ENCODE data around the gene DXO. TPM values are rescaled to one million over a fixed set of nuclear protein-coding genes. Genes with fewer than 3 reads are reported as not detected.

The DXO gene
- total and polyA plus RNA-seq, 8 donors, result 16.2 to 28.3 (median 25.0) TPM

- no peak overlapping the region for H3K4me3 ChIP-seq
- peaks cover 0 to 66% of the 10 kb centered on the region in 2 donors for H3K36me3 ChIP-seq
- H3K27me3 ChIP-seq, result no peaks in the 10 kb centered on the region
- peaks cover 10 to 24% of the 10 kb centered on the region in 2 donors for H3K4me1 ChIP-seq
- H3K27ac ChIP-seq, result no peak overlapping the region
- no peaks in the 10 kb centered on the region for H3K9me3 ChIP-seq
- DNase-seq, result no peak
- no peak for TF ChIP-seq CTCF (IDR thresholded peaks at IDR 0.05)
- intact Hi-C loops (cut with DNase I), result no loop called here
- no peak for ATAC-seq
These were observed 23.6 kb downstream of the DXO start for GRCh38 chr6:31948306-31948705.

- intact Hi-C loops (cut with DNase I), result no loop called here
- Histone ChIP-seq H3K27ac (no peak overlapping the region), H3K4me1 (peaks cover 10 to 24% of the 10 kb centered on the region in 2 donors), H3K27me3 (no peaks in the 10 kb centered on the region), H3K9me3 (no peaks in the 10 kb centered on the region), H3K4me3 (no peak overlapping the region), H3K36me3 (peaks cover 0 to 66% of the 10 kb centered on the region in 2 donors)
- DNase-seq (no peak), ATAC-seq (no peak)
- TF ChIP-seq CTCF (IDR thresholded peaks at IDR 0.05), result no peak
These were observed 24.1 kb downstream of the DXO start for GRCh38 chr6:31947864-31948263.

- Histone ChIP-seq H3K4me3 (peak overlapping the region in 1 of 2 donors; percentile 30), H3K27ac (no peak overlapping the region), H3K9me3 (no peaks in the 10 kb centered on the region), H3K36me3 (peaks cover 0 to 64% of the 10 kb centered on the region in 2 donors), H3K27me3 (no peaks in the 10 kb centered on the region), H3K4me1 (peaks cover 10 to 24% of the 10 kb centered on the region in 2 donors)
- ATAC-seq (no peak), DNase-seq (no peak)
- intact Hi-C loops (cut with DNase I), result no loop called here
- no peak for TF ChIP-seq CTCF (IDR thresholded peaks at IDR 0.05)
These were observed 24.8 kb downstream of the DXO start for GRCh38 chr6:31947070-31947675.

GRCh38 chr6:31946370-31946885 is 25.5 kb downstream of the DXO start:
- no peak for ATAC-seq
- H3K4me3 ChIP-seq, result peak overlapping the region in 1 of 2 donors; percentile 30

More at GRCh38 chr6:31946370-31946885, 25.5 kb downstream of the DXO start:
- no peak for DNase-seq
- no peaks in the 10 kb centered on the region for H3K9me3 ChIP-seq
- no peaks in the 10 kb centered on the region for H3K27me3 ChIP-seq
- TF ChIP-seq CTCF (IDR thresholded peaks at IDR 0.05), result no peak
- peaks cover 0 to 56% of the 10 kb centered on the region in 2 donors for H3K36me3 ChIP-seq
- peak overlapping the region; percentile 83 to 88 for H3K27ac ChIP-seq
- intact Hi-C loops (cut with DNase I), result no loop called here
- peaks cover 10 to 24% of the 10 kb centered on the region in 2 donors for H3K4me1 ChIP-seq
